Spleen (tissue), 11 donors: ENCODE data around the gene SELP. TPM values are rescaled to one million over a fixed set of nuclear protein-coding genes. Genes with fewer than 3 reads are reported as not detected.
A peak's percentile ranks its signal among the peaks of the same experiment; 100 is the strongest.

Experiments
- DNase-seq: peaks from one replicate; pipeline ENCODE4 v3.0.0-alpha.2; 2020
- H3K27ac ChIP-seq, 8 donors: fragments of 200-600 bp; sonication (generic) in 7 of 8; 1 replicate in 4 of 8; 2 replicates in 4 of 8; pipeline versions ENCODE4 v1.5.0 to v1.8.0; 2016 to 2021; ENCODE audit warnings: inconsistent platforms in 4 of 8, mild to moderate bottlenecking in 4 of 8, moderate library complexity in 1 of 8
- H3K27me3 ChIP-seq, 7 donors: fragments of 200-600 bp; sonication (generic) in 6 of 7; replicated peaks in 1 of 7; 1 replicate in 4 of 7; 2 replicates in 3 of 7; pipeline versions ENCODE4 v1.5.0 to v1.8.0; 2016 to 2021; ENCODE audit warnings: inconsistent platforms in 3 of 7, mild to moderate bottlenecking in 1 of 7
- H3K36me3 ChIP-seq, 6 donors: fragments of 200-600 bp; sonication (generic) in 5 of 6; 1 replicate in 4 of 6; 2 replicates in 2 of 6; pipeline versions ENCODE4 v1.5.0 to v1.8.0; 2016 to 2021; ENCODE audit warnings: inconsistent platforms in 2 of 6
- H3K4me1 ChIP-seq, 6 donors: fragments of 200-600 bp; sonication (generic) in 5 of 6; 1 replicate in 3 of 6; 2 replicates in 3 of 6; pipeline versions ENCODE4 v1.5.0 to v1.8.0; 2016 to 2021; ENCODE audit warnings: inconsistent platforms in 3 of 6
- H3K4me3 ChIP-seq, 8 donors: fragments of 200-600 bp; sonication (generic) in 7 of 8; 1 replicate in 4 of 8; 2 replicates in 4 of 8; pipeline versions ENCODE4 v1.5.0 to v1.8.0; 2016 to 2021; ENCODE audit warnings: inconsistent platforms in 4 of 8, mild to moderate bottlenecking in 4 of 8, moderate library complexity in 2 of 8
- H3K9me3 ChIP-seq, 8 donors: fragments of 200-600 bp; sonication (generic) in 7 of 8; 1 replicate in 4 of 8; 2 replicates in 4 of 8; pipeline versions ENCODE4 v1.5.0 to v1.8.0; 2016 to 2021; ENCODE audit warnings: inconsistent platforms in 4 of 8
- CTCF ChIP-seq, 11 experiments: fragments of 200-600 bp in 7 of 11; fragments of 450-650 bp in 4 of 11; sonication (generic) in 4 of 11; IDR thresholded peaks in 8 of 11; conservative IDR thresholded peaks in 3 of 11; 1 replicate in 7 of 11; 2 replicates in 4 of 11; pipeline versions ENCODE4 v1.4.0 to v1.8.0; 2016 to 2021; ENCODE audit warnings: antibody characterized with exemption in 11 of 11, inconsistent platforms in 4 of 11, mild to moderate bottlenecking in 1 of 11
- POLR2A ChIP-seq, 3 donors: fragments of 450-650 bp; IDR thresholded peaks; one replicate each; pipeline ENCODE4 v1.5.1; 2017; ENCODE audit warnings: antibody characterized with exemption in 3 of 3, mild to moderate bottlenecking in 1 of 3
- POLR2AphosphoS5 ChIP-seq, 3 donors: sonication (generic); formaldehyde crosslinking; IDR thresholded peaks; one replicate each; pipeline ENCODE4 v1.5.1; 2017; ENCODE audit warnings: antibody characterized with exemption in 3 of 3
- WGBS, 5 donors: extraction: QIAGEN DNeasy Blood & Tissue Kit in 3 of 5; methylation state at CpG; one replicate each; pipeline versions ENCODE4 v1.1.5 to v1.1.7; 2013 to 2018; 5-methylcytosine and 5-hydroxymethylcytosine counted together
- intact Hi-C: fragments of 100-400 bp; cut with DNase I; formaldehyde crosslinking; loops from one replicate; pipeline ENCODE4 v1.15.0; 2023; ENCODE audit warnings: low total_unique reads
- polyA plus RNA-seq, 3 donors: library from polyadenylated mRNA; stranded (reverse); fragments of 200-250 nt; gene quantifications; one replicate each; pipeline ENCODE4 v1.2.1, GENCODE V29; 2013
- total RNA-seq, 7 donors: library from RNA; depleted of rRNA in 3 of 7; stranded (reverse); fragments of >200 nt in 3 of 7; fragmentation: NEBNext Ultra II Directional in 4 of 7; extraction: Animal tissue kit (Norgen Biotek cat#: 25700) in 4 of 7; gene quantifications; one replicate each; pipeline versions ENCODE4 v1.1.0 to v1.2.1, GENCODE V29; 2016 to 2021
- donor health status: healthy with polysubstance abuse.
- donor health status: DM: no; HTN: no; CAD: no; lungs with moderate emphysema.
- donor health status: DM: no; HTN: no; CAD: no.
- donor health status: Bipolar disorder and iron deficiency.
- donor health status: healthy.
- donor health status: DM: no; HTN: no; CAD: no.
- donor health status: DM: yes; HTN: yes; CAD: no.

The SELP gene
- total and polyA plus RNA-seq, 10 donors: 0.97 to 7.6 (median 4.1) TPM

DNA sequence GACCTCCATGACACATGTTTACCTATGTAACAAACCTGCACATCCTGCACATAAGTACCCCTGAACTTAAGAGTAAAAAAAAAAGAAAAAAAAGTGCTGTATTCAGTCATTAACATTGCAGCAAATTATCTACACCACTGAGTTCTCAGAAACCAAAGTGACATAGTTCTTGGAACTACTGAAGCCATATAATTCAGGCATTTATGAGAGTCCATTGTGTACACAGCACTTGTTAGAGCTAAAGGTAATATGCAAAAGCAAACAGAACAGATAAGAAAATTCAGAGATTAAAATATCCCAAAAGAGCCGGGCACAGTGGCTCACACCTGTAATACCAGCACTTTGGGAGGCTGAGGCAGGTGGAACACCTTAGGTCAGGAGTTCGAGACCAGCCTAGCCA is 81.6 kb downstream of the SELP start:
- no peaks in the 10 kb centered on the region for H3K9me3 ChIP-seq
- peaks cover 0 to 52% (median 0%) of the 10 kb centered on the region in 6 donors for H3K36me3 ChIP-seq
- WGBS, 5 donors: 62 to 89% (median 81%) methylated on average over 2 of the region's 2 CpGs
- DNase-seq: no peak
- H3K27me3 ChIP-seq: no peaks in the 10 kb centered on the region
- H3K4me3 ChIP-seq: no peak overlapping the region
- no peaks in the 10 kb centered on the region for H3K4me1 ChIP-seq
- TF ChIP-seq CTCF (IDR thresholded peaks at IDR 0.05 in 8 of 11, conservative IDR thresholded peaks at IDR 0.05 in 3 of 11): no peak
- no peak for TF ChIP-seq POLR2AphosphoS5 (IDR thresholded peaks at IDR 0.05)
- TF ChIP-seq POLR2A (IDR thresholded peaks at IDR 0.05): no peak
- intact Hi-C loops: loop anchor here (5.0 kb wide), 2 partner anchors 81 to 259 kb away; no protein-coding TSS in a partner anchor
- no peak overlapping the region for H3K27ac ChIP-seq

DNA sequence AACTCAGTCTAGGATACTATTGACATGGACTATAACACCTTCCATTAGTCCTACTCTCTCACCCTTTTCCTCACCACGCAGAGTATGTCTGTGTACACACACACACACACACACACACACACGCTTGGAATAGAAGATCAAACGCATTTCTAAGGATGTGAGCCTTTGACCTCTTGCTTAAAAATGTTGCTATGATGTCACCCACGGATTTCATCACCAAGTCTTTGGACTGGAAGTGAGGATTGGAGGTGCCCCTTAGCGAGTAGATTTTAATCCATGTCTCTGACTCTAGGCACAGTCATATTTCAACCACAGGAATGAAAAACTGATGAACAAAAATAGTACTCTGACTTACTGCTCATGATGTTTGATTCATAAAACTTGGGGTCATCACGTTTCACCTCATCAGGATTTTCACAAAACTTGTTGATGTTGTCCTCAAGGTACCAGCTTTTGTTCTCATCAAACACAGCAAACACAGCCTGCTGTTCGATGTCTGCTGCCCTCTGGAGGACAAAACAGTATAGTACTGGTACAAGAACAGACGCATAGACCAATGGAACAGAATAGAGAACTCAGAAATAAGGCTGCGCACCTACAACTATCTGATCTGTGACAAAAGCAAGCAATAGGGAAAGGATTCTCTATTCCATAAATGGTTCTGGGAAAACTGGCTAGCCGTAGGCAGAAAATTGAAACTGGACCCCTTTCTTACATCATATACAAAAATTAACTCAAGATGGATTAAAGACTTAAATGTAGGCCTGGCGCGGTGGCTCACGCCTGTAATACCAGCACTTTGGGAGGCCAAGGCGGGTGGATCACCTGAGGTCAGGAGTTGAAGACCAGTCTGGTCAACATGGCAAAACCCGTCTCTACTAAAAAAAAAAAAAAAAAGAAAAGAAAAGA is 83.6 kb downstream of the SELP start:
- WGBS, 5 donors: 48 to 63% (median 62%) methylated on average over 15 of the region's 15 CpGs
- intact Hi-C loops: loop anchor here (5.0 kb wide), 2 partner anchors 79 to 261 kb away; no protein-coding TSS in a partner anchor
- H3K4me3 ChIP-seq: no peak overlapping the region
- no peak for TF ChIP-seq POLR2A (IDR thresholded peaks at IDR 0.05)
- peak; percentile 42 to 90 (median 71) for TF ChIP-seq CTCF (IDR thresholded peaks at IDR 0.05 in 8 of 11, conservative IDR thresholded peaks at IDR 0.05 in 3 of 11)
- TF ChIP-seq POLR2AphosphoS5 (IDR thresholded peaks at IDR 0.05): no peak
- no peaks in the 10 kb centered on the region for H3K27me3 ChIP-seq
- H3K4me1 ChIP-seq: no peaks in the 10 kb centered on the region
- H3K9me3 ChIP-seq: no peaks in the 10 kb centered on the region
- no peak for DNase-seq
- peaks cover 0 to 54% (median 0%) of the 10 kb centered on the region in 6 donors for H3K36me3 ChIP-seq
- no peak overlapping the region for H3K27ac ChIP-seq

DNA sequence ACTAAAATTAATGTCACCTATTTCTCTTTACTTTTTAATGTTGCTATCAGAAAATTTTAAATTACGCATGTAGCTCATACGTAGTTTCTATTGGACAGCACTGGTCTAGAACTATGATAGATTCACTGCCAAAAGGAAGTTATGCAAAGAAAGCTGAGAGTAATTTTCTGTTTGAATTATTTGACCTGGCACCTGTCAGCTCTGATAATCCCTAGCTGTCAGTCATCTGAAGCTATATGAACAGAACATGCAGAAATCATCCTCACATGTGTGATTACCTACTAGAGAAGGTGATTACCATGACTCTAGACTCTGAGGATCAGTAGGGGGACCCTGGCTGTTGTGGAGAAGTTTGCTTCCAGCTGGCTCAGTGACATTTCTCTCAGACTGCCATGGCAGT is 84.5 kb downstream of the SELP start:
- Histone ChIP-seq H3K4me1 (no peaks in the 10 kb centered on the region), H3K36me3 (peaks cover 0 to 50% (median 0%) of the 10 kb centered on the region in 6 donors), H3K27me3 (no peaks in the 10 kb centered on the region), H3K9me3 (no peaks in the 10 kb centered on the region), H3K27ac (no peak overlapping the region), H3K4me3 (no peak overlapping the region)
- TF ChIP-seq POLR2A (IDR thresholded peaks at IDR 0.05) (no peak), POLR2AphosphoS5 (IDR thresholded peaks at IDR 0.05) (no peak), CTCF (IDR thresholded peaks at IDR 0.05 in 8 of 11, conservative IDR thresholded peaks at IDR 0.05 in 3 of 11) (no peak)
- 71 to 90% (median 85%) methylated on average over 2 of the region's 2 CpGs for WGBS, 5 donors
- intact Hi-C loops: loop anchor here (5.0 kb wide), 2 partner anchors 78 to 262 kb away; no protein-coding TSS in a partner anchor
- no peak for DNase-seq
